Natural killer cell treated with Interleukin-12 subunit alpha and Interleukin-12 subunit beta and Interleukin-15 and Interleukin-18, amount 100 ng/mL, for 72 hours (primary cell): ENCODE results near the gene DMWD. TPM values are rescaled to one million over a fixed set of nuclear protein-coding genes. Genes with fewer than 3 reads are reported as not detected.

Source experiments
- ATAC-seq, 2 donors: fragments of 150-1000 bp; cut with Tn5 transposase in 1 of 2; sonication (Bioruptor Pico), chemical (Tn5 transposase) in 1 of 2; 2 replicates each; pipeline ENCODE4 v1.10.0; 2021
- DNase-seq: peaks from one replicate; pipeline ENCODE4 v3.0.0; 2022; ENCODE audit warnings: low spot score
- H3K27ac Mint-ChIP-seq, 2 donors: 1 replicate in 1 of 2; 2 replicates in 1 of 2; pipeline ENCODE4 v1.8.0; 2022; ENCODE audit warnings: mixed read lengths in 2 of 2, mild to moderate bottlenecking in 1 of 2, moderate library complexity in 1 of 2
- H3K27me3 Mint-ChIP-seq, 2 donors: 1 replicate in 1 of 2; 2 replicates in 1 of 2; pipeline ENCODE4 v1.8.0; 2022; ENCODE audit warnings: mixed read lengths in 2 of 2
- H3K36me3 Mint-ChIP-seq: one replicate; pipeline ENCODE4 v1.8.0; 2022; ENCODE audit warnings: mixed read lengths
- H3K4me1 Mint-ChIP-seq, 2 donors: 1 replicate in 1 of 2; 2 replicates in 1 of 2; pipeline ENCODE4 v1.8.0; 2022; ENCODE audit warnings: low read depth in 2 of 2, mixed read lengths in 2 of 2, mild to moderate bottlenecking in 1 of 2
- H3K4me3 Mint-ChIP-seq: one replicate; pipeline ENCODE4 v1.8.0; 2022; ENCODE audit warnings: mixed read lengths
- H3K9me3 Mint-ChIP-seq: 2 replicates; pipeline ENCODE4 v1.8.0; 2022; ENCODE audit warnings: mixed read lengths
- total RNA-seq, 2 donors: library from RNA; stranded (reverse); gene quantifications; one replicate each; pipeline ENCODE4 v1.2.3, GENCODE V29; 2022

The DMWD gene
- total RNA-seq, 2 donors from 2014 or later: 51.3 to 76.6 TPM

- Mint-ChIP-seq H3K9me3 (no peaks in the 10 kb centered on the region), H3K36me3 (no peaks in the 10 kb centered on the region), H3K4me3 (peak overlapping the region; percentile 48), H3K27ac (no peak overlapping the region), H3K27me3 (no peaks in the 10 kb centered on the region), H3K4me1 (peaks cover 4 to 14% of the 10 kb centered on the region in 2 donors)
- ATAC-seq (no peak), DNase-seq (no peak)
These were observed 25.2 kb downstream of the DMWD start for GRCh38 chr19:45767410-45767880.

GRCh38 chr19:45766869-45767346 is 25.7 kb downstream of the DMWD start:
- ATAC-seq (no peak), DNase-seq (no peak)
- Mint-ChIP-seq H3K4me3 (peak overlapping the region; percentile 48), H3K27me3 (no peaks in the 10 kb centered on the region), H3K27ac (no peak overlapping the region), H3K4me1 (peaks cover 4 to 14% of the 10 kb centered on the region in 2 donors), H3K9me3 (no peaks in the 10 kb centered on the region), H3K36me3 (no peaks in the 10 kb centered on the region)

DNA sequence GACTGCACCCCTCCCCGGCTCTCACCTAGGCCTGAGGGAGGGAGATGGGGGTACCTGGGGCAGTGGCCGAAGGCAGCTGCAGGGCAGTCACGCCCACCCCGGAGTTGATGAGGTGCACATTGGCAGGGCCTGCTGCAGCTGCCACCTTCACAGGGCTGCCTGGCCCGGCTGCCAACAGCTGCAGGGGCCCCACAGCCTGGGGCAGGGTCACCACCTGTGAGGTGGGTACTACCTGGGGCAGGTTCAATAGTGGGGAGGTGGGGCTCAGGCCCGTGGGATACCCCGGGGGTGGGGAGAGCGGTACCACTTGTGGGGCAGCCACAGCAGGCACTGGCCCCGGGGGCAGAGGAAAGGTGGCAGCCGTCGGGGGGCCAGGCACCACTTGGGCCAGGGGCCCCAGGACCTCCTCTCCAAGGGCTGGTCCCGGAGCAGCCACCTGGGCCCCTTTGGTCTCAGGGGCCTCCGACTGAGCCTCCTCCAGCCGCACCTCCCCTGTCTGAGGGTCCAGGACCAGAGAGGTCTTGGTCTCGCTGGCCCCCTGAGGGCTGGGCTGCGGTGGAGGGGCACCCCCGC is 26.3 kb downstream of the DMWD start:
- Mint-ChIP-seq H3K27me3 (no peaks in the 10 kb centered on the region), H3K9me3 (no peaks in the 10 kb centered on the region), H3K36me3 (no peaks in the 10 kb centered on the region), H3K4me1 (peaks cover 4 to 14% of the 10 kb centered on the region in 2 donors), H3K27ac (no peak overlapping the region), H3K4me3 (no peak overlapping the region)
- DNase-seq: no peak
- ATAC-seq: no peak

DNA sequence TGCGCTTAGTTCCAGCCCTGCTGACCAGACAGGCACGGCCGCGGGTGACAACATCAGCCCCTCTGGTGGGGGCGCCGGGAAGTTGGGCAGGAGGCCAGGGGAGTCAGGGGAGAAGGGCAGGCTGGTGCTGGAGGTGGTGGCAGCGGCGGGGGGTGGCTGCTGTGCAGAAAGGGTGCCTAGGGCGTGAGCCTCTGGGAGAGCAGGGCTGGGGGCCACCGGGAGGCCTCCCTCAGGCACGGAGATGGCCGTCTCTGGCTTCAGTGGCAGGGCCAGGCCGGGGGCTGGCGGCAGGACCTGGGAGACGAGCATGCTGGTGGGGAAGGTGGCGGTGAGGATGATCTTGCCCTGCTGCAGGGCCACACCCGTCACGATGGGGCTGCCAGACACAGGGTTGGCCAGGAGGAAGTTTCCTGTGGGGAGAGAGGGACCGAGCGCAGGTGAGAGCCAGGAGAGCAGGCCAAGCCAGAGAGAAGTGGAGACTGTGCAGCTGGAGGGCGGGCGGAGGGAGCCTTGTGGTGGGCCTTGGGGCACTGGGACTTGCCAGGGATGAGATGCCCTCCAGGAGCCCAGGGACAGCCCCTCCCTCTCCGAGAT is 26.8 kb downstream of the DMWD start:
- no peak for DNase-seq
- no peak for ATAC-seq
- H3K27me3 Mint-ChIP-seq: no peaks in the 10 kb centered on the region
- peaks cover 4 to 14% of the 10 kb centered on the region in 2 donors for H3K4me1 Mint-ChIP-seq
- no peak overlapping the region for H3K4me3 Mint-ChIP-seq
- no peaks in the 10 kb centered on the region for H3K36me3 Mint-ChIP-seq
- no peaks in the 10 kb centered on the region for H3K9me3 Mint-ChIP-seq
- no peak overlapping the region for H3K27ac Mint-ChIP-seq

- Mint-ChIP-seq H3K27me3 (no peaks in the 10 kb centered on the region), H3K4me3 (no peak overlapping the region), H3K27ac (no peak overlapping the region), H3K9me3 (no peaks in the 10 kb centered on the region), H3K36me3 (no peaks in the 10 kb centered on the region), H3K4me1 (peaks cover 4 to 8% of the 10 kb centered on the region in 2 donors)
- ATAC-seq: no peak
- no peak for DNase-seq
These were observed 27.5 kb downstream of the DMWD start for GRCh38 chr19:45764945-45765701.

DNA sequence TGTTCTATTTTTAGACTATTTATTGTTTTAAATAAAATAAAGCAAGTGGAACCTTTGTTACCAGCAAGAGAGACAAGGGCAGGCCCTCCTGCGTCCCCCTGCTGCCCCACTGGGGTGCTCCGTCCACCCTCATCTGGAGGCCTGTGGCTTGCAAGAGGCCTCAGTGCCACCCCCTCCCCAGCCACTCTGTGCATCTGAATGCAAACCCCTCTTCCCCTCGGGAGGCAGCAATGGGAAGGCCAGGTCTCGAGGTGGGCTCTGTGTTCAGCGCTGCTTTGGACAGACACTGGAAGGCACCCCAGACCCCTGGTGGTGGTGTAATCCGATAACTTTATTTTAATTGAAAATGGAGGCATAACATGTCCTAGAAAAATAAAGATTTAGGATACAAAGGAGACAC is 28.2 kb downstream of the DMWD start:
- Mint-ChIP-seq H3K27me3 (no peaks in the 10 kb centered on the region), H3K4me3 (no peak overlapping the region), H3K36me3 (no peaks in the 10 kb centered on the region), H3K4me1 (peaks cover under 1 to 5% of the 10 kb centered on the region in 2 donors), H3K27ac (no peak overlapping the region), H3K9me3 (no peaks in the 10 kb centered on the region)
- no peak for ATAC-seq
- DNase-seq: no peak

DNA sequence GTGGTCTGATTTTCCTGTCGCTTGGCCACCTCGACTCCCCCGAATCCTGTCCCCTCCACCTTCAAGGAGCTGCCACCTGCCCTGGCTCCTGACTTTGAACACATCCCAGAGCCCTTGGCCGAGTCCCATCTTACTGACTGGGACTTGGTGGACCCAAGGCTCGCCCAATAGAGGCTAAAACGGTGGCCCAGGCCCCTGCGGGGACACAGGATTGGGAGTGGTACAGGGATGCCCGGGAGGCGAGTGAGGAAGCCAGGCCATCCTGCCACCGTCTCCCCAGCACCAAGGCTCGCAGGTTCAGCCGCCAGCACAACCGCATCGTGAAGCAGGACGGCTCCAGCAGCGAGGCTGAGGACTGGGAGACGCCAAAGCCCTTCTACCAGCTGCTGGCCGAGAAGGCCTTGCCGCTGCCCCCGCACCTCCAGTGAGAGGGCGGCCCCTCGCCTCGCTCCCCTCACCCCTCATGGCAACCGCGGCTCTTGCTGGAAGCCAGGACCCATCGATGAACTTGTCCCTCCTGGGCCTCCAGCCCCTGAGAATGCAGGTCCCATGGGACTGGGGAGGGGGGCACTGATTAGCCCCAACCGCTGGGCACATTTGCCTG is 28.9 kb downstream of the DMWD start:
- Mint-ChIP-seq H3K4me1 (peaks cover 0 to 1% of the 10 kb centered on the region in 2 donors), H3K27ac (no peak overlapping the region), H3K36me3 (no peaks in the 10 kb centered on the region), H3K27me3 (no peaks in the 10 kb centered on the region), H3K9me3 (no peaks in the 10 kb centered on the region), H3K4me3 (no peak overlapping the region)
- DNase-seq (no peak), ATAC-seq (no peak)

- Mint-ChIP-seq H3K4me3 (no peak overlapping the region), H3K27me3 (no peaks in the 10 kb centered on the region), H3K36me3 (no peaks in the 10 kb centered on the region), H3K9me3 (no peaks in the 10 kb centered on the region), H3K4me1 (no peaks in the 10 kb centered on the region), H3K27ac (no peak overlapping the region)
- DNase-seq (peak; percentile 50), ATAC-seq (no peak)
These were observed 29.6 kb downstream of the DMWD start for GRCh38 chr19:45762870-45763631.

DNA sequence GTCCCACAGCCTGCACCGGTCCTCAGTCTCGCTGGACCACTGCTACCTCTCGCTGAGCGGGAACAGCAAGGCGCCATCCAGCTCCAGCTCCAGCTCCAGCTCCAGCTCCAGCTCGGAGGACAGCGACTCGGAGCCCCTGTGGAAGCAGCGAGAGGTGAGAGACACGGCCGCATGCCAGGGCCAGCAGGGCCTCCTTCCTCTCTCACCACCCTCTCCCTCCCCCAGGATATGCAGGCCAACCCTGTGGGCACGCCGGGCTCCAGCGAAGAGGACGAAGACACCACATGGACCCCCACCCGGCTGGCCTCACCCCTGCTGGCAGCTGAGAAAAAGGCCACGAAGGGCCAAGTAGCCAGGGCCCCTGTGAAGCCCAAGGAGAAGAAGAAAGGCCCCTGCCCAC is 30.9 kb downstream of the DMWD start:
- H3K27ac Mint-ChIP-seq: no peak overlapping the region
- DNase-seq (peak; percentile 47), ATAC-seq (no peak)
- no peaks in the 10 kb centered on the region for H3K27me3 Mint-ChIP-seq
- no peaks in the 10 kb centered on the region for H3K4me1 Mint-ChIP-seq
- no peaks in the 10 kb centered on the region for H3K9me3 Mint-ChIP-seq
- H3K36me3 Mint-ChIP-seq: no peaks in the 10 kb centered on the region
- no peak overlapping the region for H3K4me3 Mint-ChIP-seq

DNA sequence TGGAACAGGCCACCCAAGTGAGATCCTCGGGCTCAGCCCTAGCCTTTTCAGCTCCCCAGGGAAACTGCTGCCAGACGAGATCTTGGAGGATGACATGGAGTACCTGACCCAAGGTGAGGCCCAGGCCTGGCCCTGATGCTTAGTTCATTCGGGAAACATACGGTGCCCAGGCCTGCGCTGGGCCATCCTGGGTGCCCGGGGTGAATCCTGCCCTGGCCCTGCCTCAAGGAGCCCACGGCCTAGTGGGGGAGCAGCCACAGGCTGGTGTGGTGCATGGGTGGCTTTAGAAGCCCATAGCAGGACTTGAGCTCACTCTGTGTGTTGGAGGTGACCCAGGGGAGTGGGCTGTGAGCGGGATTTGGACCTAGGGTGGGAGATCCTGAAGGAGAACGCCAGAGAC is 33.7 kb downstream of the DMWD start:
- no peaks in the 10 kb centered on the region for H3K36me3 Mint-ChIP-seq
- no peak overlapping the region for H3K27ac Mint-ChIP-seq
- H3K27me3 Mint-ChIP-seq: no peaks in the 10 kb centered on the region
- no peaks in the 10 kb centered on the region for H3K9me3 Mint-ChIP-seq
- DNase-seq: peak; percentile 52
- H3K4me1 Mint-ChIP-seq: no peaks in the 10 kb centered on the region
- peak in 1 of 2 donors; percentile 15 for ATAC-seq
- H3K4me3 Mint-ChIP-seq: no peak overlapping the region

DNA sequence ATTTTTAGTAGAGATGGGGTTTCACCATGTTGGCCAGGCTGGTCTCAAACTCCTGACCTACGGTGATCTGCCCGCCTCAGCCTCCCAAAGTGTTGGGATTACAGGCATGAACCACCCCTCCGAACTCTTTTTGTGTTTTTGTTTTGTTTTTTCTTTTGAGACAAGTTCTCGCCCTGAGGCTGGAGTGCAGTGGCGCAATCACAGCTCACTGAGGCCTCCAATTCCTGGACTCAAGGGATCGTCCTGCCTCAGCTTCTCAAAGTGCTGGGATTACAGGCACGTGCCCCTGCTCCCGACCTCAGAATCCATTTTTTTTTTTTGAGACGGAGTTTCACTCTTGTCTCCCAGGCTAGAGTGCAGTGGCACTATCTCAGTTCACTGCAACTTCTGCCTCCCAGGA is 35.0 kb downstream of the DMWD start:
- DNase-seq (peak; percentile 39), ATAC-seq (no peak)
- Mint-ChIP-seq H3K27me3 (no peaks in the 10 kb centered on the region), H3K4me3 (no peak overlapping the region), H3K36me3 (no peaks in the 10 kb centered on the region), H3K4me1 (no peaks in the 10 kb centered on the region), H3K9me3 (no peaks in the 10 kb centered on the region), H3K27ac (no peak overlapping the region)

- DNase-seq (peak; percentile 58), ATAC-seq (no peak)
- no peaks in the 10 kb centered on the region for H3K4me1 Mint-ChIP-seq
- no peak overlapping the region for H3K27ac Mint-ChIP-seq
- H3K4me3 Mint-ChIP-seq: no peak overlapping the region
- no peaks in the 10 kb centered on the region for H3K36me3 Mint-ChIP-seq
- H3K9me3 Mint-ChIP-seq: no peaks in the 10 kb centered on the region
- no peaks in the 10 kb centered on the region for H3K27me3 Mint-ChIP-seq
These were observed 38.3 kb downstream of the DMWD start for GRCh38 chr19:45754323-45754722.

- H3K36me3 Mint-ChIP-seq: no peaks in the 10 kb centered on the region
- DNase-seq (peak; percentile 32), ATAC-seq (no peak)
- no peaks in the 10 kb centered on the region for H3K4me1 Mint-ChIP-seq
- H3K4me3 Mint-ChIP-seq: no peak overlapping the region
- no peaks in the 10 kb centered on the region for H3K9me3 Mint-ChIP-seq
- H3K27me3 Mint-ChIP-seq: no peaks in the 10 kb centered on the region
- H3K27ac Mint-ChIP-seq: no peak overlapping the region
These were observed 39.1 kb downstream of the DMWD start for GRCh38 chr19:45753548-45753947.
